Measurements from ENCODE around the gene DHX36. TPM values are rescaled to one million over a fixed set of nuclear protein-coding genes. Genes with fewer than 3 reads are reported as not detected.

Gene DHX36
- total RNA-seq, 1 experiment from 2014 or later = 34.5 TPM

GRCh38 chr3:154304116-154304786, 20.0 kb downstream of the DHX36 start:
- no TSS peak for BruUV-seq (replicated peaks)
- no peaks in the 10 kb centered on the region for H3F3A ChIP-seq (ENCODE audit: low read length, unreplicated experiment)
- POLR2A ChIA-PET (ENCODE audit: unreplicated experiment) = no interaction called here
- peaks cover 4% of the 10 kb centered on the region; the same call in 1 of the 2 replicates for H4K20me1 ChIP-seq (ENCODE audit: low read length)
- DNase-seq (no peak), ATAC-seq (no peak)
- peaks cover 87% of the 10 kb centered on the region for H3K36me3 ChIP-seq (ENCODE audit: low read depth, low read length)
- intact Hi-C loops (cut with micrococcal nuclease) = no loop called here
- no peaks in the 10 kb centered on the region for H3K27me3 ChIP-seq (ENCODE audit: low read length)
- no peak overlapping the region for H3K27ac ChIP-seq (ENCODE audit: low read length)
- H3K4me2 ChIP-seq (ENCODE audit: low read length) = no peak overlapping the region
- H3K79me2 ChIP-seq (ENCODE audit: low read length) = 0 out of 2 replicates have a peak, but pooled peaks cover 4% of the 10 kb centered on the region
- H3K4me3 ChIP-seq (ENCODE audit: low read length) = no peak overlapping the region
- no peaks in the 10 kb centered on the region for H3K9me2 ChIP-seq (replicated peaks; ENCODE audit: low read length)
- H3K4me1 ChIP-seq (ENCODE audit: insufficient read depth, low read length) = no peaks in the 10 kb centered on the region
- CTCF ChIA-PET = no interaction called here
- H3K9me3 ChIP-seq (ENCODE audit: low read length) = no peaks in the 10 kb centered on the region
- TF ChIP-seq EZH2phosphoT487 (IDR thresholded peaks at IDR 0.05; ENCODE audit: borderline replicate concordance, low read length) = no peak
- no peak for TF ChIP-seq EZH2 (IDR thresholded peaks at IDR 0.05; ENCODE audit: low read length, unreplicated experiment)
- no peak for TF ChIP-seq CTCF (conservative IDR thresholded peaks at IDR 0.05; ENCODE audit: low read depth, low read length)
- H2AFZ ChIP-seq (ENCODE audit: low read length) = no peak overlapping the region
- no peak overlapping the region for H3K9ac ChIP-seq (ENCODE audit: low read length)

- BruUV-seq (replicated peaks) = no TSS peak
Observed at GRCh38 chr3:154301561-154301960, 22.7 kb downstream of the DHX36 start.

More at GRCh38 chr3:154301561-154301960, 22.7 kb downstream of the DHX36 start:
- Histone ChIP-seq H4K20me1 (ENCODE audit: low read length) (no peaks in the 10 kb centered on the region), H3K4me3 (ENCODE audit: low read length) (no peak overlapping the region), H3K9me3 (ENCODE audit: low read length) (no peaks in the 10 kb centered on the region), H3K9ac (ENCODE audit: low read length) (no peak overlapping the region), H3K4me1 (ENCODE audit: insufficient read depth, low read length) (no peaks in the 10 kb centered on the region), H3K27ac (ENCODE audit: low read length) (no peak overlapping the region), H3K4me2 (ENCODE audit: low read length) (no peak overlapping the region), H3F3A (ENCODE audit: low read length, unreplicated experiment) (no peaks in the 10 kb centered on the region), H2AFZ (ENCODE audit: low read length) (no peak overlapping the region), H3K9me2 (replicated peaks; ENCODE audit: low read length) (no peaks in the 10 kb centered on the region), H3K27me3 (ENCODE audit: low read length) (no peaks in the 10 kb centered on the region), H3K36me3 (ENCODE audit: low read depth, low read length) (peaks cover 80% of the 10 kb centered on the region), H3K79me2 (ENCODE audit: low read length) (no peaks in the 10 kb centered on the region)
- peak; percentile 33; the same call in 1 of the 2 replicates for ATAC-seq
- intact Hi-C loops (cut with micrococcal nuclease) = no loop called here
- no peak for DNase-seq
- POLR2A ChIA-PET (ENCODE audit: unreplicated experiment) = no interaction called here
- TF ChIP-seq CTCF (conservative IDR thresholded peaks at IDR 0.05; ENCODE audit: low read depth, low read length) = peak; percentile 36; the same call in 1 of the 2 replicates
- TF ChIP-seq EZH2phosphoT487 (IDR thresholded peaks at IDR 0.05; ENCODE audit: borderline replicate concordance, low read length) = no peak
- CTCF ChIA-PET = no interaction called here
